Stimulated activated naive CD8-positive, alpha-beta T cell treated with anti-CD3 and anti-CD28 coated beads, Interleukin-15, Interleukin-2, amounts not matched to agents 100 U/mL and 50 U/mL, for 24 hours (primary cell): ENCODE results near the gene DNAH3.
"Not testable (repeated sequence)": the region's sequence is repeated elsewhere in the genome, so short reads cannot be mapped to it uniquely, and the experiment has no call there.

Source experiments
- ATAC-seq: fragments of 150-1000 bp; cut with Tn5 transposase; one replicate; pipeline ENCODE4 v1.10.0; 2021
- DNase-seq: peaks from one replicate; pipeline ENCODE4 v3.0.0; 2021

The DNAH3 gene

DNA sequence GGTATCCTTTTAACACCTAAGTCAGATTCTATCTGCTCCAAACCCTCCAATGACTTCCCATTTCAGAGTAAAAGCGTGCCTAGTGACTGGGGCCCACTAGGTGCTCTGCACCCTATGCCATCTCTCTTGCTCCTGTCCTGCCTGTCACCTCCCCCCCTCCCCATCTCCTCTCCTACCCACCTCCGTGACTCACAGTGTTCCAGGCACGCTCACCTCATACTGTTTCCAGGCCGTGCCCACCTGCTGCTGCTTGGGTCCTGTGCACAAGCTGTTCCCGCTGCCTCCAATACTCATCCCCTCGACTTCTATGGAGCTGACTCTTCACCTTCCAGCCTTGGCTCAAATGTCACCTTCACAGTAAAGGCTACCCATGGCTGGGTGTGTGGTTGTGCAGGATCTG is 21.7 kb downstream of the DNAH3 start:
- DNase-seq (no peak), ATAC-seq (no peak)

- no peak for DNase-seq
- no peak for ATAC-seq
Measured at GRCh38 chr16:21126518-21126917, 24.1 kb downstream of the DNAH3 start.

DNA sequence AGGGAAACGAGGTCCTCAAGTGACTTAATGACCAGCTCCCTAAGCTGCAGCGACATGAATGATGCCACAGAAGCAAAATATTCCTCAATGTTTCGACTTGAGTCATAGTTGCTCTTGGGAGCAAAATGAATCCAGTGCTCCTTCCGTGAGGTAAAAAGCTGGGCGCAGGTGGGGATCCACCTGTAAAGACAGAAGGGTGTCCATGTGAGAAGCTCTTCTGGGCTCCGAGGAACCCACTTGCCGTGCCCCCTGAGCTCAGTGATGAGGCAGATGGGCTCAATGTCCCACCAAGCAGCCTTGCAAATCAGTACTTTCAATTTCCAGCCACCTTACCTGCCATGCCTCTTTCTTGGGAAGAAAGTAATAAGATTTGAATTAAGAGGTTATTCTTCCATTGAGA is 25.5 kb downstream of the DNAH3 start:
- ATAC-seq, result no peak
- no peak for DNase-seq

- ATAC-seq (no peak), DNase-seq (no peak)
Measured at GRCh38 chr16:21120976-21121520, 29.6 kb downstream of the DNAH3 start.

GRCh38 chr16:21117567-21117966 is 33.1 kb downstream of the DNAH3 start:
- DNase-seq (no peak), ATAC-seq (no peak)

- ATAC-seq, result no peak
- peak; percentile 9 for DNase-seq
Measured at GRCh38 chr16:21116148-21116693, 34.4 kb downstream of the DNAH3 start.

DNA sequence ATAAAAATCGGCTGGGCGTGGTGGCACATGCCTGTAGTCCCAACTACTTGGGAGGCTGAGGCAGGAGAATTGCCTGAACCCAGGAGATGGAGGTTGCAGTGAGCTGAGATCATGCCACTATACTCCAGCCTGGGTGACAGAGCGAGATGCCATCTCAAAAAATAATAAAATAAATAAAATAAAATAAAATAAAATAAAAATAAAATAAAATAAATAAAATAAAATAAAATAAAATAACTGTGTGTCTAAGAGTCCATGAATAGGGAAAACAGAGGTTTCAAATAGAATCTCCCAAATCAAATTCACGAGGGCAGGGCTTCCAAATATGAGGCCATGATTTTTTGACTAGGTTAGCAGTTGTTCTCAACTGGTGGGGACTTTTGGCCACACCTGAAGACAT is 35.1 kb downstream of the DNAH3 start:
- ATAC-seq, DNase-seq: not testable (repeated sequence)

DNA sequence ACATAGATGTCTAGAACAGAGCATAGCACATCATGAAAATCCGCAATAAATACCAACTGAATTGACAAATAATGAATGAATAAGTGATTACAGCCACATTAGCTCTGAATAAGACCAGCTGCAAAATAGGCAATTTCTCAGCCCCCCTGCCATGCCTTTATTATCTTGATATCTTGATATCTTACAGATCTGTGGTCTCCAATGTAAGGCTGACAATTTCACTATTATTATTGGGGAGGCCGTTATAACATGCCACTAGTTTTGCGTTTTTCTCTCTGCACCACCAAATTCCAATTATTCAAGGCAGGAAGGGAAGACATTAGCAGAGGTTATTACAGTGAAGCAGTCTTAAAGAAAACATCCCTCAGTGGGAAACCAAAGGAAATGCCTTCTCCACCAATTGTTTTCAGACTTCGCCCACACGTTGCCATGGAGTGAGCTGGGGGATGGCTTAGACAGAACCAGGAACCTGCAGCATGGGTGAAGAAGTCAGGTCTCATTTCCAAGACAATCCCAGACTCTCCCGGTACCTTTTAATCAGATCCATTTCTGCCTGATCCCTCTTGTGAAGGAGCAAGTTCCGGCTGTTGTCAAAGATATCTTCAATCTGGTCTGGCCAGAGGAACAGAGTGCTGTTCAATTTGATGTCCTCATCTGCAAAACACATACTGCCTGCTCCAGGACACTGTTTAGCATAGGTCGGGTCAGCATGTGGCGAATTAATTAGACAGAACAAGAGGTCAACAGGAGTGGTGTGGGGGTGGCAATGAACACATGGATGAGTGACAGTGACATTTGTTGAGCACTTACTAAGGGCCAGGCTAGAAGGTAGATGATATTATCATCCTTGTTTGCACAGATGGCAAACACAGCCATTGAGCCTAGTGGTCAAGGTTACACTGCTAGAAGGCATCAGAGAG is 46.4 kb downstream of the DNAH3 start:
- DNase-seq (no peak), ATAC-seq (no peak)

GRCh38 chr16:21101631-21102420 is 48.8 kb downstream of the DNAH3 start:
- ATAC-seq, result no peak
- DNase-seq, result peak; percentile 17

GRCh38 chr16:21100447-21100846 is 50.2 kb downstream of the DNAH3 start:
- ATAC-seq (no peak), DNase-seq (no peak)

DNA sequence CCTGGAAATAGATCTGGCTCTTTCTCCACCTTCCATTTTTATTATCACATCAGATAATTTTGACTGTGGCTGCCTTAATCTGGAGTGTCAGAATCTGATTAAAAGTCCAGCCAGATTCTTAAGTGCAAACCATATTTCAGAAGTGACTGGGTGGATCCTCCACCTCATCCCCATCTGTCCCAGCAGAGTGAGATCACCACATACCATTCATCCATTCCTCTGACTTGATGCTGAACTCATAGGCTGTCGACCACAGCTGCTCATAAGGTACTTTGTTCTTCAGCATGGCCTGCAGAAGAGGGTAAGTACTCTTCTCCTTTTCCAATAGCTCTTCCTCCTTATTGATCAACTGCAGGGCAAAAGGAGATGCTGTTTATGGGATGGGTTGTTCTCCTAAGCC is 53.5 kb downstream of the DNAH3 start:
- ATAC-seq, result no peak
- no peak for DNase-seq

DNA sequence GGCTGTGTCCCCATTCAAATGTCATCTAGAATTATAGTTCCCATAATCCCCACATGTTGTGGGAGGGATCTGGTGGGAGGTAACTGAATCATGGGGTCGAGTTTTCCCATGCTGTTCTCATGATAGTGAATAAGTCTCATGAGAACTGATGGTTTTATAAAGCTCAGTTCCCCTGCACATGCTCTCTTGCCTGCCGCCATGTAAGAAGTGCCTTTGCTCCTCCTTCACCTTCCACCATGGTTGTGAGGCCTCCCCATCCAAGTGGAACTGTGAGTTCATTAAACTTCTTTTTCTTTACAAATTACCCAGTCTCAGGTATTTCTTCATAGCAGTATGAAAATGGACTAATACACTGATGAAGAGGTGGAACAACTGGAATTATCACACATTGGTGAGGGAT is 55.9 kb downstream of the DNAH3 start:
- not testable (repeated sequence) for ATAC-seq

DNA sequence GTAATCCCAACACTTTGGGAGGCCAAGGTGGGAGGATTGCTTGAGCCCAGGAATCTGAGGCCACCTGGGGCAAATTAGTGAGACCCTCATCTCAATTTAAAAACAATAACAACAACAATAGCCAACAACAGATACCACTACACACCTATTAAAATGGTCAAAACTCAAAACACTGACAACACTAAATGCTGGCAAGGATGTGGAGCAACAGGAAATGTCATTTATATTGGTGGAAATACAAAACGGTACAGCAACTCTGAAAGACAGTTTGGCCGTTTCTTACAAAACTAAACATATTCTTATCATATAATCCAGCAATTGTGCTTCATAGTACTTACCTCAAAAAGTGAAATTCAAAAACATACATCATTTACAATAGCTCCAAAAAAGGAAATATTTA is 57.7 kb downstream of the DNAH3 start:
- DNase-seq (no peak), ATAC-seq (no peak)

More for the DNA sequence above, 55.9 kb downstream of the DNAH3 start:
- DNase-seq, result not testable (repeated sequence)

GRCh38 chr16:21088646-21089538 is 61.8 kb downstream of the DNAH3 start:
- DNase-seq (no peak), ATAC-seq (no peak)

GRCh38 chr16:21088143-21088542 is 62.5 kb downstream of the DNAH3 start:
- ATAC-seq (no peak), DNase-seq (no peak)

DNA sequence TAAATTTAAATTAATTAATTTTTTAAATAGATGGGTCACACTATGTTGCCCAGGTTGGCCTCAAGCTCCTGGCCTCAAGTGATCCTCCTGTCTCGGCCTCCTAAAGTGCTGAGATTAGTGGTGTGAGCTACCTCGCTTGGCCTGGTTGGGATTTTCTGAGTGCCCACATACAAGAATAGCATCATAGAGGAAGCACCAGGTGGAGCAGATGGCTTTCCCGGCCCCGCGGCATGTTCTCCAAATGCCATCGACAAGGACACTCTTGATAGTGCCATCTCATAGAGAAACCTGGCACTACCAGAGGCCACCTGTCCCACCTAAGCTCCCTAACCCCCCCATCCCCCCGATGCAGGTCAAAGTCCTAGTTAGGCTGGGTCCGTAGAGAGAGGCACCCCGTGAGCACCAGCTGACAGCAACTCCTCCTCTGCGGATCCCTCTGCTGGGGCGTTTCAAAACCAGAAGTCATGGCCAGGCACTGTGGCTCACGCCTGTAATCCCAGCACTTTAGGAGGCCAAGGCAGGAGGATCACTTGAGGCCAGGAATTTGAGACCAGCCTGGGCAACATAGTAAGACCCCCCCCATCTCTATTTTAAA is 65.9 kb downstream of the DNAH3 start:
- ATAC-seq (no peak), DNase-seq (no peak)

GRCh38 chr16:21083729-21084268 is 66.8 kb downstream of the DNAH3 start:
- ATAC-seq (peak; percentile 86), DNase-seq (peak; percentile 68)

DNA sequence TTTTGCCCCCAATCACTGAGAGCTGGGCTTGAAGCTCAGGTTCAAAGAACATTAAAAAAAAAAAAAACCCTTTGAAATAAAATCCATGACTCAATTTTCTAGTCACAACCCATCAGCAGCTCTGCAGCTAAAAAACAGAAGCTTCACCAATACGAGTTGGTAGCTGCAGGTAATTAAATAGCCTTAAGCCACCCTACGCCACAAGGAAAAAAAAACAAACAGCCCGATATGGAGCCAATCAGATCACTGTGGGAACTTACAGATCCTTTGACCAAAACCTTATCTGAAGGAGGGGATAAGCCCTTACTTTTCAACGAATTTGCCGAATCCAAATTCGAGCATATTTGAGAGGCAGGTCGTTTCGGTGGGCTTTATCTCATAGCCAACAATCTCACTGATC is 69.3 kb downstream of the DNAH3 start:
- ATAC-seq, result no peak

GRCh38 chr16:21078563-21078962 is 72.1 kb downstream of the DNAH3 start:
- ATAC-seq (no peak), DNase-seq (no peak)

More for the DNA sequence above, 69.3 kb downstream of the DNAH3 start:
- DNase-seq, result no peak

GRCh38 chr16:21076186-21076883 is 74.3 kb downstream of the DNAH3 start:
- ATAC-seq, result no peak
- DNase-seq, result no peak
